Gastrocnemius medialis (tissue), 4 donors: ENCODE data around the gene LARP1. TPM values are rescaled to one million over a fixed set of nuclear protein-coding genes. Genes with fewer than 3 reads are reported as not detected.
A peak's percentile ranks its signal among the peaks of the same experiment; 100 is the strongest.

ENCODE experiments used
- ATAC-seq, 2 donors: fragments of 150-250 bp; one replicate each; pipeline ENCODE4 v1.9.1; 2016
- DNase-seq, 2 donors: peaks; one replicate each; pipeline ENCODE4 v3.0.0-alpha.2; 2019
- H3K27ac ChIP-seq, 4 donors: fragments of 200-600 bp; sonication (generic); 1 replicate in 1 of 4; 2 replicates in 3 of 4; pipeline ENCODE4 v1.5.1; 2016 to 2018; ENCODE audit warnings: mild to moderate bottlenecking in 2 of 4, moderate library complexity in 1 of 4
- H3K27me3 ChIP-seq, 3 donors: fragments of 200-600 bp; sonication (generic) in 2 of 3; 1 replicate in 1 of 3; 2 replicates in 2 of 3; pipeline versions ENCODE4 v1.5.1 to v1.6.0; 2016 to 2019; ENCODE audit warnings: mild to moderate bottlenecking in 1 of 3, moderate library complexity in 1 of 3
- H3K36me3 ChIP-seq, 2 donors: fragments of 200-600 bp; sonication (generic) in 1 of 2; one replicate each; pipeline ENCODE4 v1.5.1; 2017 to 2018
- H3K4me1 ChIP-seq, 2 donors: fragments of 200-600 bp; sonication (generic) in 1 of 2; one replicate each; pipeline ENCODE4 v1.5.1; 2016 to 2017; ENCODE audit warnings: mild to moderate bottlenecking in 2 of 2
- H3K4me3 ChIP-seq, 4 donors: fragments of 200-600 bp; sonication (generic) in 3 of 4; 1 replicate in 1 of 4; 2 replicates in 3 of 4; pipeline ENCODE4 v1.5.1; 2016 to 2019; ENCODE audit warnings: mild to moderate bottlenecking in 2 of 4
- H3K9me3 ChIP-seq, 3 donors: fragments of 200-600 bp; sonication (generic) in 2 of 3; 1 replicate in 1 of 3; 2 replicates in 2 of 3; pipeline ENCODE4 v1.5.1; 2016 to 2019
- POLR2A ChIP-seq, 2 donors: fragments of 450-650 bp; IDR thresholded peaks; one replicate each; pipeline ENCODE4 v1.6.1; 2017; ENCODE audit warnings: antibody characterized with exemption in 2 of 2, mild to moderate bottlenecking in 2 of 2, moderate library complexity in 2 of 2
- in situ Hi-C, 4 donors: fragments of 200-750 bp; cut with MboI; loops; one replicate each; pipeline versions ENCODE4 v1.15.0 to v1.8.0; 2017; ENCODE audit warnings: low sequenced_read_pairs in 4 of 4
- intact Hi-C: fragments of 100-400 bp; cut with DNase I; formaldehyde crosslinking; loops from one replicate; pipeline ENCODE4 v1.15.1; 2023; ENCODE audit warnings: low total_unique reads
- total RNA-seq, 4 donors: library from RNA; depleted of rRNA; stranded (reverse); fragments of >200 nt; gene quantifications; one replicate each; pipeline versions ENCODE4 v1.1.0 to v1.2.3, GENCODE V29; 2016
- TF ChIP-seq, protein P1 (sequence below), 5 experiments: fragments of 450-650 bp in 3 of 5; fragments of 200-600 bp in 2 of 5; sonication (generic) in 2 of 5; IDR thresholded peaks in 4 of 5; conservative IDR thresholded peaks in 1 of 5; 1 replicate in 4 of 5; 2 replicates in 1 of 5; pipeline ENCODE4 v1.5.1; 2016 to 2019; ENCODE audit warnings: antibody characterized with exemption in 5 of 5, mild to moderate bottlenecking in 3 of 5, moderate library complexity in 3 of 5

LARP1 gene
- total RNA-seq, 4 donors from 2014 or later = 77.8 to 125 (median 119) TPM

DNA sequence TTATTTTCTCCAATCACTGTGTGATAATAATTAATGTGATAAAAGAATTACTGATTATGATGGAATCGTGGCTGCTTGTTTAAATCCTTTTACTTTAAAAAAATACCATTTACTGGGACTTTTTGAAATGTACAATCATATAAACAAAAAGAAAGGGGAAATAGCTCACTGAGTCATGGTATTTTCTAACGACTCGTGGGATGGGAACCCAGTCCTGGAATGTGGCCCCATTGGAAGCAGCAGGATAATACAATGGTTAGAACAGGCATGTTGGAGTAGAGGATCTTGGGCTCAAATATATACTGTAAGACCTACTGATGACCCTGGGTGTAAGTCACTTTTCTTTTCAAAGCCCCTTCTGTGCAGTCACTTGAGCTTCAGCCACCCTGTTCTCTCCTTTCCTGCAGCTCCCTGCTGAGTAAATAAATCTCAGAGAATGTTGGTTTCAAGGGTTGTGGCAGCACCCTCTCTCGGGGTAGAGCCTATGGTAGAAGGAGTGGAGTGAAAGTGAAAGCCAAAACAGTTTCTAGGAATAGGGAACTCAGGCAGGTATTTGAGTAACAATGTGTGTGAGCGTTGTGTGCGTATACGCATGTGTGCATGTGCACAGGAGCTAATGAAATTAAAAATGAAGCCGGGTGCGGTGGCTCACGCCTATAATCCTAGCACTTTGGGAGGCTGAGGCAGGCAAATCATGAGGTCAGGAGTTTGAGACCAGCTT is 40.8 kb upstream of the LARP1 start:
- H3K4me3 ChIP-seq = no peak overlapping the region

DNA sequence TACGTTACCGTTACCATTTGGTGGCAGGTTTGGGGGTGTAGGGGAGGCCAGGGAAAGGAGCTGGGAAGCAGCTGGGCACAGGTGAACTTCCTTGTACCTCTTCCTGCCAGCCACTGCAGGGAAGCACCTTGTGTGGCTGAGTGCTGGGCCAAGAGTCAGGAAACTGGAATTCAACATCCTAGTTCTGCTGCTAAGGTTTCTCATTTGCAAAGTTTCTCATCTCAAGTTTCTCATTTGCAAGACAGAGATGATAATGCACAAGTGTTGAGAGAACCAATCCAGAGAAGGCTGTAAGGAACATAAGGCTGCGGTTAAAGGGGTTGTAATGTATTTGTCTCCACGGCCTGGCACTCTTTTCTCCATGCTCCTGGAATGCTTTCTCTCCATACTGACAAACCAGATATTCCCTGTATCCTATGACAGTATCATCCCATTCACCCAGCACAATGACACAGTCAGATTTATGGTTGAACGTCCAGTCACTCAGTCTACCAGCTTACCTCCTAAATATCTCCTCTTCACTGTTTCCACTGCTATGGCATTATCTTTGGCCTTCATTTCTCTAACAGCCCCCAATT is 33.6 kb upstream of the LARP1 start:
- Histone ChIP-seq H3K9me3 (no peaks in the 10 kb centered on the region), H3K4me3 (no peak overlapping the region), H3K36me3 (no peaks in the 10 kb centered on the region), H3K4me1 (peaks cover 22 to 27% of the 10 kb centered on the region in 2 donors), H3K27ac (peak overlapping the region in 3 of 4 donors; percentile 11 to 41 (median 13)), H3K27me3 (no peaks in the 10 kb centered on the region)
- intact Hi-C loops (no loop called here), in situ Hi-C loops (no loop called here)
- ATAC-seq (peak in 1 of 2 donors; percentile 27), DNase-seq (no peak)
- no peak for TF ChIP-seq POLR2A (IDR thresholded peaks at IDR 0.05)
- TF ChIP-seq, protein P1, sequence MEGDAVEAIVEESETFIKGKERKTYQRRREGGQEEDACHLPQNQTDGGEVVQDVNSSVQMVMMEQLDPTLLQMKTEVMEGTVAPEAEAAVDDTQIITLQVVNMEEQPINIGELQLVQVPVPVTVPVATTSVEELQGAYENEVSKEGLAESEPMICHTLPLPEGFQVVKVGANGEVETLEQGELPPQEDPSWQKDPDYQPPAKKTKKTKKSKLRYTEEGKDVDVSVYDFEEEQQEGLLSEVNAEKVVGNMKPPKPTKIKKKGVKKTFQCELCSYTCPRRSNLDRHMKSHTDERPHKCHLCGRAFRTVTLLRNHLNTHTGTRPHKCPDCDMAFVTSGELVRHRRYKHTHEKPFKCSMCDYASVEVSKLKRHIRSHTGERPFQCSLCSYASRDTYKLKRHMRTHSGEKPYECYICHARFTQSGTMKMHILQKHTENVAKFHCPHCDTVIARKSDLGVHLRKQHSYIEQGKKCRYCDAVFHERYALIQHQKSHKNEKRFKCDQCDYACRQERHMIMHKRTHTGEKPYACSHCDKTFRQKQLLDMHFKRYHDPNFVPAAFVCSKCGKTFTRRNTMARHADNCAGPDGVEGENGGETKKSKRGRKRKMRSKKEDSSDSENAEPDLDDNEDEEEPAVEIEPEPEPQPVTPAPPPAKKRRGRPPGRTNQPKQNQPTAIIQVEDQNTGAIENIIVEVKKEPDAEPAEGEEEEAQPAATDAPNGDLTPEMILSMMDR (IDR thresholded peaks at IDR 0.05 in 4 of 5, conservative IDR thresholded peaks at IDR 0.05 in 1 of 5) = no peak

More for the DNA sequence above, 40.8 kb upstream of the LARP1 start:
- in situ Hi-C loops = no loop called here
- Histone ChIP-seq H3K27me3 (no peaks in the 10 kb centered on the region), H3K9me3 (no peaks in the 10 kb centered on the region), H3K27ac (no peak overlapping the region), H3K36me3 (no peaks in the 10 kb centered on the region), H3K4me1 (peaks cover 6 to 18% of the 10 kb centered on the region in 2 donors)
- DNase-seq = no peak
- no peak for TF ChIP-seq POLR2A (IDR thresholded peaks at IDR 0.05)
- TF ChIP-seq, protein P1 (IDR thresholded peaks at IDR 0.05 in 4 of 5, conservative IDR thresholded peaks at IDR 0.05 in 1 of 5) = no peak
- intact Hi-C loops = no loop called here
- ATAC-seq = no peak

DNA sequence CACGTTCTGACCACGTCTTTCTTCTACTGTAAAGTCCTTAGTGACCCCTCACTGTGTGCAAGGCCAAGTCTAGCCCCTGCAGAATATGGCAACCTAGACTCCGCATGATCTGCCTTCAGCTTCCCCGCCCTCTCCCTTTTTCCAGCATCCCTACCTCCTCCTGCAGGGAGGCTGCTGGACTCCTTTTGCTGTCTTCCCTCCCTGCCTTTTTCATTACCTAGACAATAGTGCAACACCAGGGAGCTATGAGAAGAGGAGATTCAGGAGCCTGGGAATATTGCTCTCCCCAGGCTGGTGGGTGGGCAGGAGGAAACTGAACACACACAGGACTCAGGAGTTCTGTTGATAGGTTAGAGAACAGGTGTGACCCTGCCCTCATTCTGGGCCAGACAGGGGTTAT is 33.1 kb upstream of the LARP1 start:
- ATAC-seq (no peak), DNase-seq (no peak)
- in situ Hi-C loops (no loop called here), intact Hi-C loops (no loop called here)
- H3K27me3 ChIP-seq = no peaks in the 10 kb centered on the region
- peaks cover 22 to 27% of the 10 kb centered on the region in 2 donors for H3K4me1 ChIP-seq
- no peaks in the 10 kb centered on the region for H3K36me3 ChIP-seq
- no peaks in the 10 kb centered on the region for H3K9me3 ChIP-seq
- no peak overlapping the region for H3K4me3 ChIP-seq
- H3K27ac ChIP-seq = peak overlapping the region in 3 of 4 donors; percentile 11 to 41 (median 13)
- TF ChIP-seq, protein P1 (IDR thresholded peaks at IDR 0.05 in 4 of 5, conservative IDR thresholded peaks at IDR 0.05 in 1 of 5) = no peak
- no peak for TF ChIP-seq POLR2A (IDR thresholded peaks at IDR 0.05)

DNA sequence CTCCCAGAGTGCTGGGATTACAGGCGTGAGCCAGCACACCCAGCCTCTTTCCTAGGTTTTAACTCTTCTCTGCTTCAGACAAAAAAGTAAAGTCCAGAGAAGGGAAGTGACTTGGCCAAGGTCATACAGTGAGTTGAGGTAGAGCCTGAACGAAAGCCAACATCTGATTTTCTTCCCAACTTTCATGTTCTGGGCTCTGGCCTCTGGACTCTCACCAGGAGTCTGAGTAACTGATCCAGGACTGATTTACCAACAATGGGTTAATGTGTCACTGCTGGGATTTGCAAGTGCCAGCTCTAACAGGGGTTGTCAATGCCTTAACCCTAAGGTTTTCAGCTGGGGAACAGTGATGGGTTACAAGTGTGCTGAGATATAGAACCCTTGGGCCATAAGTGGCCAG is 32.2 kb upstream of the LARP1 start:
- Histone ChIP-seq H3K4me3 (no peak overlapping the region), H3K4me1 (peaks cover 22 to 27% of the 10 kb centered on the region in 2 donors), H3K36me3 (no peaks in the 10 kb centered on the region), H3K27me3 (no peaks in the 10 kb centered on the region), H3K27ac (peak overlapping the region in 1 of 4 donors; percentile 68), H3K9me3 (no peaks in the 10 kb centered on the region)
- intact Hi-C loops (no loop called here), in situ Hi-C loops (no loop called here)
- DNase-seq (no peak), ATAC-seq (no peak)
- TF ChIP-seq POLR2A (IDR thresholded peaks at IDR 0.05) = no peak
- TF ChIP-seq, protein P1 (IDR thresholded peaks at IDR 0.05 in 4 of 5, conservative IDR thresholded peaks at IDR 0.05 in 1 of 5) = no peak
